ENCODE measurements around the gene LRRC58. TPM values are rescaled to one million over a fixed set of nuclear protein-coding genes. Genes with fewer than 3 reads are reported as not detected.

LRRC58 gene
- total RNA-seq, 1 experiment from 2014 or later: 29.5 TPM

DNA sequence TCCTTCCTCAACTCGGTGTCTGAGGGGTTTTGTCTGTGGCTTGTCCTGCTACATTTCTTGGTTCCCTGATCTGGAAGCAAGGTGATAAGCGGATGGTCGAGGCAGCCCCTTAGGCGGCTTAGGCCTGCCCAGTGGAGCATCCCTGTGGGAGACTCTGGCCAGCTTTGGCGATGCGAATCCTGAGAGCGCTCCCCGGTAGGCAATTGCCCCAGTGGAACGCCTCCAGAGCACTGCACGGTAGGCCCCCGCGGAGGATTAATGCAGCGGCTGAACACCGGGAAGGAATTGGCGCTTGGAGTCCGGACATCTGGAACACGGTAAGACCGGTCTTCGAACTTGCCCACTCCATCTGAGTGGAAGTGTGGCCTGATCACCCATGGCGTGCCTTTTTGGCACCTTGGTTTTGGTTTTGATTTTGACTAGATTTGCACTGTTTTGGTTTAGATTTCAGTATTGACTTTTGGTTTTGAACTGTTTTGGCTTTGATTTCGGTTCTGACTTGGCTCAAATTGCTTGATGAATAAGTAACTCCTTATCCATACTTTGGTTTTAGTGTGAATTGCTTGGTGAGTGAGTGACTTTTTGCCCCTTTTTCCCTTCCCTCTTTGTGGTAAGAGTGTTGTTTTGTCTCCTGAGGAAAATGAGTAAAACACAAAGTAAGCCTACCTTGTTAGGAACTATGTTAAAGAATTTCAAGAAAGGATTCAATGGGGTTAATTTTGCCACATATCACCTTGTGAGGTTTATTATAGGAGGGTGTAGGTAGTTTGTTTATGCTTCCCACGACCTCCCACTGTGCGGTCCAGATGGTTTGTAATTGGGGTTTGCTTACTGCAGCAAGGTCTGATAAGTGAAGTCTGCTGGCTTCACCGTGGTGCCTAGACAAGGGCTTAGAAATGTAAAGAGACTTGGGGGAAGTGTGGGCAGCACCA, 37.0 kb downstream of the LRRC58 start:
- CTCF ChIA-PET: no interaction called here
- intact Hi-C loops (cut with micrococcal nuclease; ENCODE audit: unreplicated experiment): no loop called here
- in situ Hi-C loops (cut with HindIII; ENCODE audit: low pct_unique_long_range_greater_than_20kb, low sequenced_read_pairs): no loop called here

DNA sequence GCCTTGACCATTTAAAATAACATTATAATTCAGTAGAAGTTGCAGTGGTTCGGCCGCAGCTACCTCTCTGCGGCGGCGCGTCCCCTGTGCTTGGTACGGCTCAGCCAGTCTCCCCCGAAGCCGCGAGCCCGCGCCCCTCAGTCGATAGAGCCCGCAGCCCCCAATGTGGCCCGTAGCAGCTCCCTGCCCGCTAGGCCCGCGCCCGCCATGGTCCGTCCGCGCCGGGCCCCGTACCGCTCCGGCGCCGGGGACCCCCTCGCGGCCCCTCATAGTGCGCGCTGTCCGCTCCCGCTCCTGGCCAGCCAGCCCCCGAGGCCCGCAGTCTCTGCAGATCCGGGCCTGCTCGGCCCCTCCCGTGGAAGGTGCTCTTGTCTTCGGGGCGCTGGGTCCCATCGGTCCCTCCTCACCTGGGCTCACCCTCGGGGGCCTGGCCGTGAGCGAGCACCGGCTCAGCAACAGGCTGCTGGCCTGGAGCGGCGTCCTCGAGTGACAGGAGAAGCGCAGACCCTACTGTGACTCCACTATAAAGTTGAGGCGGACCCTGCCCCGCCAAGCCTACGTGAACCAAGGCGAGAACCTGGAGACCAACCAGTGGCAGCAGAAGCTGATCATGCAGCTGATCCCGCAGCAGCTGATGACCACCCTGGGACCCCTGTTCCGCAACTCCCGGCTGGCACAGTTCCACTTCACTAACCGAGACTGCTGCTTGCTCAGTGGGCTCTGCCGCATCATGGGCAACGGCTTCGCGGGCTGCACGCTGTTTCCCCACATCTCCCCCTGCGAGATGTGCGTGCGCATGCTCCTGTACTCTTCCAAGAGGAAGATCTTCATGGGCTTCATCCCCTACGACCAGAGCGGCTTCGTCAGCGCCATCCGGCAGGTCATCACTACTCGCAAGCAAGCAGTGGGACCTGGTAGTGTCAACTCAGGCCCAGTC, 42.4 kb downstream of the LRRC58 start:
- no peak for DNase-seq (ENCODE audit: low read depth, low spot score)
- intact Hi-C loops (cut with micrococcal nuclease; ENCODE audit: unreplicated experiment): no loop called here
- no peaks in the 10 kb centered on the region for H3K27me3 ChIP-seq (ENCODE audit: control insufficient read depth, insufficient read depth, low read length)
- H3K36me3 ChIP-seq (ENCODE audit: control insufficient read depth, insufficient read depth, low read length): no peaks in the 10 kb centered on the region
- no peak for TF ChIP-seq POLR2AphosphoS5 (IDR thresholded peaks at IDR 0.05; ENCODE audit: low read depth, low read length)
- TF ChIP-seq SIN3A (IDR thresholded peaks at IDR 0.05; ENCODE audit: borderline replicate concordance, insufficient read depth, low read depth, low read length): no peak
- no peak for TF ChIP-seq TCF7L2 (IDR thresholded peaks at IDR 0.05; ENCODE audit: low read depth, low read length)
- TF ChIP-seq, protein P1, sequence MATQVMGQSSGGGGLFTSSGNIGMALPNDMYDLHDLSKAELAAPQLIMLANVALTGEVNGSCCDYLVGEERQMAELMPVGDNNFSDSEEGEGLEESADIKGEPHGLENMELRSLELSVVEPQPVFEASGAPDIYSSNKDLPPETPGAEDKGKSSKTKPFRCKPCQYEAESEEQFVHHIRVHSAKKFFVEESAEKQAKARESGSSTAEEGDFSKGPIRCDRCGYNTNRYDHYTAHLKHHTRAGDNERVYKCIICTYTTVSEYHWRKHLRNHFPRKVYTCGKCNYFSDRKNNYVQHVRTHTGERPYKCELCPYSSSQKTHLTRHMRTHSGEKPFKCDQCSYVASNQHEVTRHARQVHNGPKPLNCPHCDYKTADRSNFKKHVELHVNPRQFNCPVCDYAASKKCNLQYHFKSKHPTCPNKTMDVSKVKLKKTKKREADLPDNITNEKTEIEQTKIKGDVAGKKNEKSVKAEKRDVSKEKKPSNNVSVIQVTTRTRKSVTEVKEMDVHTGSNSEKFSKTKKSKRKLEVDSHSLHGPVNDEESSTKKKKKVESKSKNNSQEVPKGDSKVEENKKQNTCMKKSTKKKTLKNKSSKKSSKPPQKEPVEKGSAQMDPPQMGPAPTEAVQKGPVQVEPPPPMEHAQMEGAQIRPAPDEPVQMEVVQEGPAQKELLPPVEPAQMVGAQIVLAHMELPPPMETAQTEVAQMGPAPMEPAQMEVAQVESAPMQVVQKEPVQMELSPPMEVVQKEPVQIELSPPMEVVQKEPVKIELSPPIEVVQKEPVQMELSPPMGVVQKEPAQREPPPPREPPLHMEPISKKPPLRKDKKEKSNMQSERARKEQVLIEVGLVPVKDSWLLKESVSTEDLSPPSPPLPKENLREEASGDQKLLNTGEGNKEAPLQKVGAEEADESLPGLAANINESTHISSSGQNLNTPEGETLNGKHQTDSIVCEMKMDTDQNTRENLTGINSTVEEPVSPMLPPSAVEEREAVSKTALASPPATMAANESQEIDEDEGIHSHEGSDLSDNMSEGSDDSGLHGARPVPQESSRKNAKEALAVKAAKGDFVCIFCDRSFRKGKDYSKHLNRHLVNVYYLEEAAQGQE (IDR thresholded peaks at IDR 0.05; ENCODE audit: insufficient read depth in 1 of 2, low read depth in 2 of 2, low read length in 1 of 2): no peak
- TF ChIP-seq, protein P2, sequence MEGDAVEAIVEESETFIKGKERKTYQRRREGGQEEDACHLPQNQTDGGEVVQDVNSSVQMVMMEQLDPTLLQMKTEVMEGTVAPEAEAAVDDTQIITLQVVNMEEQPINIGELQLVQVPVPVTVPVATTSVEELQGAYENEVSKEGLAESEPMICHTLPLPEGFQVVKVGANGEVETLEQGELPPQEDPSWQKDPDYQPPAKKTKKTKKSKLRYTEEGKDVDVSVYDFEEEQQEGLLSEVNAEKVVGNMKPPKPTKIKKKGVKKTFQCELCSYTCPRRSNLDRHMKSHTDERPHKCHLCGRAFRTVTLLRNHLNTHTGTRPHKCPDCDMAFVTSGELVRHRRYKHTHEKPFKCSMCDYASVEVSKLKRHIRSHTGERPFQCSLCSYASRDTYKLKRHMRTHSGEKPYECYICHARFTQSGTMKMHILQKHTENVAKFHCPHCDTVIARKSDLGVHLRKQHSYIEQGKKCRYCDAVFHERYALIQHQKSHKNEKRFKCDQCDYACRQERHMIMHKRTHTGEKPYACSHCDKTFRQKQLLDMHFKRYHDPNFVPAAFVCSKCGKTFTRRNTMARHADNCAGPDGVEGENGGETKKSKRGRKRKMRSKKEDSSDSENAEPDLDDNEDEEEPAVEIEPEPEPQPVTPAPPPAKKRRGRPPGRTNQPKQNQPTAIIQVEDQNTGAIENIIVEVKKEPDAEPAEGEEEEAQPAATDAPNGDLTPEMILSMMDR (IDR thresholded peaks at IDR 0.05): no peak
- H3K9me3 ChIP-seq (ENCODE audit: control insufficient read depth, insufficient read depth, low read depth, low read length): no peaks in the 10 kb centered on the region
- no peak overlapping the region for H3K4me3 ChIP-seq (ENCODE audit: low read depth in 2 of 2, low read length in 2 of 2)
- H3K27ac ChIP-seq (ENCODE audit: low read length): no peak overlapping the region
- H3K4me1 ChIP-seq (ENCODE audit: control insufficient read depth, insufficient read depth, low read length): no peaks in the 10 kb centered on the region
- BruUV-seq (replicated peaks): no TSS peak
- no peak for ATAC-seq
- in situ Hi-C loops (cut with HindIII; ENCODE audit: low pct_unique_long_range_greater_than_20kb, low sequenced_read_pairs): no loop called here
- ChIA-PET POLR2A (interaction anchor here (0.7 kb wide), 1 partner anchor 9 kb away, joined by 9 read pairs; no protein-coding TSS in a partner anchor), CTCF (no interaction called here)

More for the DNA sequence above, 37.0 kb downstream of the LRRC58 start:
- TF ChIP-seq, protein P2 (IDR thresholded peaks at IDR 0.05): no peak
- no peak for TF ChIP-seq SIN3A (IDR thresholded peaks at IDR 0.05; ENCODE audit: borderline replicate concordance, insufficient read depth, low read depth, low read length)
- no peak for TF ChIP-seq POLR2AphosphoS5 (IDR thresholded peaks at IDR 0.05; ENCODE audit: low read depth, low read length)
- POLR2A ChIA-PET: no interaction called here
- BruUV-seq (replicated peaks): no TSS peak
- ATAC-seq (no peak), DNase-seq (ENCODE audit: low read depth, low spot score) (no peak)
- H3K4me1 ChIP-seq (ENCODE audit: control insufficient read depth, insufficient read depth, low read length): no peaks in the 10 kb centered on the region
- no peak overlapping the region for H3K27ac ChIP-seq (ENCODE audit: low read length)
- no peaks in the 10 kb centered on the region for H3K27me3 ChIP-seq (ENCODE audit: control insufficient read depth, insufficient read depth, low read length)
- H3K9me3 ChIP-seq (ENCODE audit: control insufficient read depth, insufficient read depth, low read depth, low read length): no peaks in the 10 kb centered on the region
- H3K4me3 ChIP-seq (ENCODE audit: low read depth in 2 of 2, low read length in 2 of 2): no peak overlapping the region
- no peaks in the 10 kb centered on the region for H3K36me3 ChIP-seq (ENCODE audit: control insufficient read depth, insufficient read depth, low read length)
